CD4-positive, alpha-beta memory T cell (primary cell): ENCODE data around the gene PDE8B. TPM values are rescaled to one million over a fixed set of nuclear protein-coding genes. Genes with fewer than 3 reads are reported as not detected.

Experiments
- CTCF ChIA-PET: fragments of 350-600 bp; sonication (Branson Sonifier 250); formaldehyde crosslinking; loops from one replicate; lab custom pipeline; 2021; ENCODE audit warnings: inconsistent platforms; ENCODE audit not compliant: partially characterized antibody; lab: Charles Lee
- POLR2A ChIA-PET: fragments of 350-600 bp; sonication (Branson Sonifier 250); formaldehyde crosslinking; loops from one replicate; lab custom pipeline; 2021; ENCODE audit not compliant: partially characterized antibody; lab: Charles Lee
- DNase-seq, 5 donors: peaks; one replicate each; pipeline versions ENCODE4 v3.0.0 to v3.0.0-alpha.2; 2020 to 2022; ENCODE audit warnings: mixed read lengths in 1 of 5
- H3K27ac ChIP-seq: one replicate; pipeline ENCODE4 v1.7.0; 2013; ENCODE audit warnings: low read depth, low read length
- H3K27me3 ChIP-seq: 2 replicates; pipeline ENCODE4 v1.7.0; 2013; ENCODE audit warnings: mild to moderate bottlenecking, low read length, moderate library complexity; ENCODE audit not compliant: insufficient read depth
- H3K36me3 ChIP-seq: 2 replicates; pipeline ENCODE4 v1.7.0; 2013; ENCODE audit warnings: mild to moderate bottlenecking, low read length, moderate library complexity; ENCODE audit not compliant: insufficient read depth
- H3K4me1 ChIP-seq: 2 replicates; pipeline ENCODE4 v1.7.0; 2013; ENCODE audit warnings: mild to moderate bottlenecking, low read length, moderate library complexity; ENCODE audit not compliant: insufficient read depth
- H3K4me3 ChIP-seq, 2 donors: one replicate each; pipeline ENCODE4 v1.7.0; 2013; ENCODE audit warnings: low read length in 2 of 2, mild to moderate bottlenecking in 1 of 2
- H3K9me3 ChIP-seq, 2 donors: one replicate each; pipeline ENCODE4 v1.7.0; 2013; ENCODE audit warnings: low read length in 2 of 2, control low read depth in 1 of 2; ENCODE audit not compliant: control insufficient read depth in 1 of 2
- H3K27ac Mint-ChIP-seq, 7 donors: one replicate each; pipeline ENCODE4 v1.8.0; 2020 to 2021; ENCODE audit warnings: mixed read lengths in 7 of 7, mild to moderate bottlenecking in 6 of 7, inconsistent platforms in 3 of 7, moderate library complexity in 3 of 7
- H3K27me3 Mint-ChIP-seq, 2 donors: one replicate each; pipeline ENCODE4 v1.8.0; 2020 to 2021; ENCODE audit warnings: mixed read lengths in 2 of 2
- H3K36me3 Mint-ChIP-seq, 2 donors: one replicate each; pipeline ENCODE4 v1.8.0; 2020 to 2021; ENCODE audit warnings: mixed read lengths in 2 of 2, inconsistent platforms in 1 of 2, mild to moderate bottlenecking in 1 of 2
- H3K4me1 Mint-ChIP-seq, 4 donors: one replicate each; pipeline ENCODE4 v1.8.0; 2020 to 2021; ENCODE audit warnings: mixed read lengths in 4 of 4, mild to moderate bottlenecking in 1 of 4
- H3K4me3 Mint-ChIP-seq, 8 donors: one replicate each; pipeline ENCODE4 v1.8.0; 2020 to 2021; ENCODE audit warnings: mixed read lengths in 8 of 8, mild to moderate bottlenecking in 7 of 8, moderate library complexity in 6 of 8, inconsistent platforms in 3 of 8
- H3K9me3 Mint-ChIP-seq, 8 donors: one replicate each; pipeline ENCODE4 v1.8.0; 2020 to 2021; ENCODE audit warnings: mixed read lengths in 8 of 8, mild to moderate bottlenecking in 5 of 8, inconsistent platforms in 3 of 8, moderate library complexity in 1 of 8
- intact Hi-C: fragments of 100-400 bp; cut with micrococcal nuclease; formaldehyde crosslinking; loops from one replicate; pipeline ENCODE4 v1.15.1; 2023
- polyA plus RNA-seq, 2 donors: library from polyadenylated mRNA; unstranded; fragments of 300-500 nt; fragmentation: Illumina TruSeq; gene quantifications; one replicate each; pipeline ENCODE4 v1.2.3, GENCODE V29; 2021
- total RNA-seq, 2 experiments: library from RNA; stranded (reverse); gene quantifications; one replicate each; pipeline ENCODE4 v1.2.3, GENCODE V29; 2021

The PDE8B gene
- total and polyA plus RNA-seq, 4 experiments from 2014 or later = 0.26 TPM; not detected in 3

GRCh38 chr5:77192441-77193050 lies 17.9 kb upstream of the PDE8B start:
- H3K27me3 ChIP-seq = no peaks in the 10 kb centered on the region
- Mint-ChIP-seq H3K27me3 (peaks cover 3 to 4% of the 10 kb centered on the region in 2 donors), H3K9me3 (peaks cover 0 to 12% (median 6%) of the 10 kb centered on the region in 8 donors), H3K36me3 (no peaks in the 10 kb centered on the region), H3K4me3 (no peak overlapping the region), H3K27ac (no peak overlapping the region), H3K4me1 (no peaks in the 10 kb centered on the region)
- H3K4me3 ChIP-seq = no peak overlapping the region
- CTCF ChIA-PET = no interaction called here
- H3K9me3 ChIP-seq = no peaks in the 10 kb centered on the region
- intact Hi-C loops = no loop called here
- H3K4me1 ChIP-seq = no peaks in the 10 kb centered on the region
- no peak overlapping the region for H3K27ac ChIP-seq
- no peaks in the 10 kb centered on the region for H3K36me3 ChIP-seq
- POLR2A ChIA-PET = no interaction called here
- DNase-seq = no peak

DNA sequence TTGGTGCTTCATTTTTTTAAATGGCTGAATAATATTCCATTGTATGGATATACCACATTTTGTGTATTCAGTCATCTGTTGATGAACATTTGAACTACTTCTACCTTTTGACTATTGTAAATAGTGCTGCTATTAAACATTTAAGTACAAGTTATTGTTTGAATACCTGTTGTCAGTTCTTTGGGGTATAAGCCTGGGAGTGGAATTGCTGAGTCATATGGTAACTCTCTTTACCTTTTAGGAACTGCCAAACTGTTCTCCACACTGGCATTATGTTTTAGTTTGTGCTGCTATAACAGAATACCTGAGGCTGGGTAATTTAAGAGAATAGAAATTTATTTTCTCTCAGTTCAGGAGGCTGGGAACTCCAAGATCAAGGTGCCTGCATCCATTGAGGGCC lies 15.7 kb upstream of the PDE8B start:
- H3K4me1 Mint-ChIP-seq = no peaks in the 10 kb centered on the region
- POLR2A ChIA-PET = no interaction called here
- H3K9me3 ChIP-seq = no peaks in the 10 kb centered on the region
- H3K9me3 Mint-ChIP-seq = peaks cover 0 to 24% (median 18%) of the 10 kb centered on the region in 8 donors
- CTCF ChIA-PET = no interaction called here
- no peaks in the 10 kb centered on the region for H3K36me3 ChIP-seq
- H3K27ac ChIP-seq = no peak overlapping the region
- H3K4me3 ChIP-seq = no peak overlapping the region
- intact Hi-C loops = no loop called here
- peaks cover 3 to 9% of the 10 kb centered on the region in 2 donors for H3K27me3 Mint-ChIP-seq
- H3K4me3 Mint-ChIP-seq = no peak overlapping the region
- H3K27ac Mint-ChIP-seq = no peak overlapping the region
- H3K27me3 ChIP-seq = no peaks in the 10 kb centered on the region
- no peak for DNase-seq
- peaks cover 0 to 4% of the 10 kb centered on the region in 2 donors for H3K36me3 Mint-ChIP-seq
- H3K4me1 ChIP-seq = no peaks in the 10 kb centered on the region

DNA sequence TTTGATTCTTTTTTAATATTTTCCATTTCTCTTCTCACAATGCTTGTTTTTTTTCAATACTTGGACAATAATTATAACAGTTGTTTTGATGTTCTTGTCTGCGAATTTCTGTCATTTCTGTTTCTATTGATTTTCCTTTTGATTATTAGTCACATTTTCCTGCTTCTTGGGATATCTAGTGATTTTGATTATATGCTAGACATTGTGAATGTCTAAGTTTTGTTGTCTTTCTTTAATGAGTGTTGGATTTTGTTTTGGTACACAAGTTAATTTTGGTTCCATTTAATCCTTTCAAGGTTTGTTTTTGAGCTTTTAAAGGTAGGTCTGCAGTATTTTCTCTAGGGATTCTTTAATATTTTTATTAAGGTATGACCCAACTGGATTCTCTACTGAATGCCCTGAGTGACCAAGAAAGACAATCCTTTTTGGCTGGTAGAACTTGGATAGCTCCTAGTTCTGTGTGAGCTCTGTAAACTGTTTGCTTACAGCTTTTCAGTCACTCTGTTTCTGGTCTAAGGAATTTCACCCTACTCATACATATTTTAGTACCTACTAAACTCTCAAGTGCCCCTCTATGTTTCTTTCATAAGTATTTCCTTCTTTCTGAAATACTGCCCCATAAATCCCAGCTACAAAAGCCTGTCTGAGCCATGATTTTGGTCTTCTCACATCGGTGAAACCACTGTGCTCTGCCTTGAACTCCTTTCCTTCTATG lies 12.5 kb upstream of the PDE8B start:
- Mint-ChIP-seq H3K27ac (no peak overlapping the region), H3K9me3 (peaks cover 0 to 24% (median 18%) of the 10 kb centered on the region in 8 donors), H3K4me1 (peaks cover 0 to 1% (median under 1%) of the 10 kb centered on the region in 4 donors), H3K27me3 (peaks cover 5 to 10% of the 10 kb centered on the region in 2 donors), H3K36me3 (peaks cover 0 to 4% of the 10 kb centered on the region in 2 donors), H3K4me3 (no peak overlapping the region)
- no peak overlapping the region for H3K27ac ChIP-seq
- intact Hi-C loops = no loop called here
- no peaks in the 10 kb centered on the region for H3K27me3 ChIP-seq
- CTCF ChIA-PET = no interaction called here
- no peak overlapping the region for H3K4me3 ChIP-seq
- H3K4me1 ChIP-seq = no peaks in the 10 kb centered on the region
- H3K9me3 ChIP-seq = no peaks in the 10 kb centered on the region
- DNase-seq = no peak
- POLR2A ChIA-PET = no interaction called here
- H3K36me3 ChIP-seq = no peaks in the 10 kb centered on the region

DNA sequence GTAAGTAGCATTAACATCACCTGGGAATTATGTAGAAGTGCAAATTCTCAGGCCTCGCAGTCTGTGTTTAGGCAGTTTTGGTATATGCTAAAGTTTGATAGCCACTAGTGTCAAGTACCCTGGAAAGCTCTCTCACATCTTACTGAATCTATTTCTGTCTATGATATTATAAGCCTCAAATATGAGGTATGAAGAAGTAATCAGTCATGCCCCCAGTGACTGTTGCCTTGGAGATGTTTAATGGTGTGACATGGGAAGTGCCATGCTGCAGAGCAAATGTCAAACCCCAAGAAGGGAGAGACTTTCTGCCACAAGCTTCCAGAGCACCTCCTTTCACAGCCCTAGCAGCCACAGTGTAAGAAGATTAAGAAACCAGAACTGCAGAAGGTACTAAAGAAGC lies 9.8 kb upstream of the PDE8B start:
- Histone ChIP-seq H3K4me3 (no peak overlapping the region), H3K27ac (no peak overlapping the region), H3K27me3 (no peaks in the 10 kb centered on the region), H3K9me3 (no peaks in the 10 kb centered on the region), H3K36me3 (no peaks in the 10 kb centered on the region), H3K4me1 (no peaks in the 10 kb centered on the region)
- ChIA-PET POLR2A (no interaction called here), CTCF (no interaction called here)
- DNase-seq = no peak
- Mint-ChIP-seq H3K27me3 (peaks cover 5 to 15% of the 10 kb centered on the region in 2 donors), H3K4me1 (peaks cover 0 to 1% (median under 1%) of the 10 kb centered on the region in 4 donors), H3K36me3 (peaks cover 0 to 4% of the 10 kb centered on the region in 2 donors), H3K27ac (no peak overlapping the region), H3K4me3 (no peak overlapping the region), H3K9me3 (peaks cover 0 to 24% (median 14%) of the 10 kb centered on the region in 8 donors)
- intact Hi-C loops = no loop called here

GRCh38 chr5:77202145-77202544 lies 8.3 kb upstream of the PDE8B start:
- H3K4me3 ChIP-seq = no peak overlapping the region
- Mint-ChIP-seq H3K27me3 (peaks cover 3 to 19% of the 10 kb centered on the region in 2 donors), H3K36me3 (peaks cover 0 to 4% of the 10 kb centered on the region in 2 donors), H3K27ac (no peak overlapping the region), H3K9me3 (peaks cover 0 to 18% (median 14%) of the 10 kb centered on the region in 8 donors), H3K4me3 (no peak overlapping the region), H3K4me1 (peaks cover 0 to 1% (median under 1%) of the 10 kb centered on the region in 4 donors)
- H3K27me3 ChIP-seq = no peaks in the 10 kb centered on the region
- H3K27ac ChIP-seq = no peak overlapping the region
- CTCF ChIA-PET = no interaction called here
- H3K4me1 ChIP-seq = no peaks in the 10 kb centered on the region
- H3K36me3 ChIP-seq = no peaks in the 10 kb centered on the region
- POLR2A ChIA-PET = no interaction called here
- no peak for DNase-seq
- intact Hi-C loops = no loop called here
- no peaks in the 10 kb centered on the region for H3K9me3 ChIP-seq

DNA sequence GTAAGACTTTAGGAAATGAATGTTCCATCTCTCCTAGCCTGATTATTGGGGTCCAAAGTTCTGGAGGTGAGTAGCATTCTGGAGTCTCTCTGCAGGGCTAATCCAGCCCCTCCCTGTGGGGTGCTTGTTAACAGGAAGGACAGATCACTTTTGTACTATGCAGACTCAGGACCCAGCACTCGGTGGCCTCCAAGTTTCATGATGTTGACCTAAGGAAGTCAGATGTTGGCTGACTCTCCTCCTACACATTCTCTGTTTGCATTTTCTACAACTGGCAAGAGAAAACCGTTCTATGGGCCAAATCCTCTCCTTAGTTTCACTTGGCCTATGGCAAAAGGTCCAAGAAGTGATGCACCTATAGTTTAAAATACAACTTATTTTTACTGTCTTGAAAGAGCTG lies 5.5 kb upstream of the PDE8B start:
- CTCF ChIA-PET = no interaction called here
- Histone ChIP-seq H3K27me3 (peaks cover 5% of the 10 kb centered on the region), H3K4me1 (no peaks in the 10 kb centered on the region), H3K36me3 (no peaks in the 10 kb centered on the region), H3K27ac (no peak overlapping the region), H3K4me3 (no peak overlapping the region), H3K9me3 (no peaks in the 10 kb centered on the region)
- no peak overlapping the region for H3K27ac Mint-ChIP-seq
- no peaks in the 10 kb centered on the region for H3K36me3 Mint-ChIP-seq
- peaks cover 0 to 3% (median 0%) of the 10 kb centered on the region in 8 donors for H3K9me3 Mint-ChIP-seq
- H3K4me1 Mint-ChIP-seq = peaks cover 2 to 11% (median 7%) of the 10 kb centered on the region in 4 donors
- no peak overlapping the region for H3K4me3 Mint-ChIP-seq
- intact Hi-C loops = no loop called here
- POLR2A ChIA-PET = no interaction called here
- no peak for DNase-seq
- peaks cover 20 to 32% of the 10 kb centered on the region in 2 donors for H3K27me3 Mint-ChIP-seq

- intact Hi-C loops = no loop called here
- Histone ChIP-seq H3K27ac (no peak overlapping the region), H3K4me3 (no peak overlapping the region), H3K9me3 (no peaks in the 10 kb centered on the region), H3K27me3 (peaks cover 5% of the 10 kb centered on the region), H3K36me3 (no peaks in the 10 kb centered on the region), H3K4me1 (peaks cover 7% of the 10 kb centered on the region)
- Mint-ChIP-seq H3K4me3 (peak overlapping the region in 2 of 8 donors; percentile 65 to 67), H3K27ac (no peak overlapping the region), H3K36me3 (no peaks in the 10 kb centered on the region), H3K27me3 (peaks cover 35 to 50% of the 10 kb centered on the region in 2 donors), H3K9me3 (peaks cover 0 to 3% (median 0%) of the 10 kb centered on the region in 8 donors), H3K4me1 (peaks cover 6 to 16% (median 14%) of the 10 kb centered on the region in 4 donors)
- ChIA-PET POLR2A (no interaction called here), CTCF (no interaction called here)
- DNase-seq = no peak
These were observed 1.8 kb upstream of the PDE8B start for GRCh38 chr5:77208507-77209163.
